ENCODE data around the gene AKAP8L. TPM values are rescaled to one million over a fixed set of nuclear protein-coding genes. Genes with fewer than 3 reads are reported as not detected.
A peak's percentile ranks its signal among the peaks of the same experiment; 100 is the strongest.

Gene AKAP8L
- total and polyA plus RNA-seq, 2 of the 8 experiments (the other 6 are each of a cell fraction or from before 2014, with no cell fraction given): 75.1 to 138 TPM

DNA sequence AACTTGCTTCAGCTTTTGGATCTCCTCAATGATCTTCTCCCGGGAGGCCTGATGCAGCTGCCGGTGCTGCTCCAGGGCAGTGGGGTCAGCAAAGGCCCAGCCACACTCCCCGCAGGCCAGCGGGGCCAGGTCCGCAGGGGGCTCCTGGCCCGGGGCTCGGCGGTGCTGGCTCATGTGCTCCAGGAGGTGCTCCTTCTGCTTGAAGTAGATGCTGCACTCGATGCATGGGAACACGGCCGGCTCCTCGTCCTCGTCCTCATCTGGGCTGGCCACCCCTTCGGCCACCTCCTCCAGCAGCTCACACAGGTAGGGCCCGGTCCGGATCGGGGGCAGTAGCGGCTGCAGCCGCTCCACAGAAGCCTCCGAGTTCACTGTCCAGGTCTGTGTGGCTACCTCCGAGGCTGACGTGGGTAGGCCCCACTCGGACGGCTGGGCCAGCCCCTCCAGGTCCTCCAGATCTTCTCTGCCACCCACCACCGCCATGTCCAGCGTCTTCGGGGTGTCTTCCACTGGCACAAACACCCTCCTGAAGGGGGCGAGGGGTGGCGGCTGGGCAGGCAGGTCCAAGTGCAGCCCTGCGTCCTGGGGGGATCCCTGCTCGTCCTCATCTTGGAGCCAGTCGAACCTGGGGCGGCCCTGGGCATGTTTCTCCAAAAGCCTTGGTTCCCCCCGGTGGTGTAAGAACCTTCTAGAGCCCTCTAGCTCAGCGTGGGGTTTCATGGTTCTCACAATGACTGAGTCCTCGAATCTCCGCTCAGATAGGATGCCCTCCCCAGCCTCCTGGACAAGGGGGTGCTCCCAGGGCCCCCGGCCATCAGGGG, 21.2 kb upstream of the AKAP8L start:
- H3K27me3 ChIP-seq (replicated peaks in 1 of 4; ENCODE audit: control insufficient read depth in 3 of 4, extremely low read depth in 1 of 4, insufficient read depth in 3 of 4, low read length in 3 of 4): no peaks in the 10 kb centered on the region
- H4K20me1 ChIP-seq (replicated peaks in 1 of 2; ENCODE audit: control insufficient read depth in 1 of 2, insufficient read depth in 2 of 2, low read length in 2 of 2): no peaks in the 10 kb centered on the region
- H2BK15ac ChIP-seq (ENCODE audit: low read length): no peak overlapping the region
- no peak for TF ChIP-seq SP4 (IDR thresholded peaks at IDR 0.05; ENCODE audit: low read length)
- TF ChIP-seq BRCA1 (IDR thresholded peaks at IDR 0.05; ENCODE audit: low read depth, low read length): no peak
- no peak overlapping the region for H3K14ac ChIP-seq (ENCODE audit: insufficient read length)
- CTCF ChIA-PET (ENCODE audit: partially characterized antibody): interaction anchor here (1.1 to 7.5 kb wide), 3 partner anchors 8 to 20 kb away, joined by 3 to 48 read pairs (median 8); partner anchors contain the start of gene AKAP8L
- no peak overlapping the region for H3K18ac ChIP-seq (ENCODE audit: extremely low read depth, low read length)
- DNase-seq (ENCODE audit: low read depth in 1 of 2, low spot score in 2 of 2) (no peak), FAIRE-seq (no peak)
- no peak overlapping the region for H3K4me3 ChIP-seq (ENCODE audit: extremely low read depth in 1 of 4, insufficient read depth in 2 of 4, low read depth in 3 of 4, low read length in 4 of 4)
- no peak overlapping the region for H3K9ac ChIP-seq (replicated peaks in 1 of 4; ENCODE audit: extremely low read depth in 1 of 4, low read depth in 3 of 4, low read length in 3 of 4)
- no peak overlapping the region for H2AK5ac ChIP-seq (ENCODE audit: low read depth, low read length)
- no peaks in the 10 kb centered on the region for H3K79me2 ChIP-seq (ENCODE audit: control insufficient read depth in 1 of 2, insufficient read depth in 2 of 2, low read length in 2 of 2)
- H3K56ac ChIP-seq (replicated peaks; ENCODE audit: insufficient read length, low read depth, low read length): no peak overlapping the region
- no peak overlapping the region for H3K4me2 ChIP-seq (ENCODE audit: insufficient read depth in 1 of 2, low read depth in 2 of 2, low read length in 2 of 2)
- H2BK20ac ChIP-seq (ENCODE audit: low read length): no peak overlapping the region
- no peaks in the 10 kb centered on the region; a peak in 1 of 7 replicates for H3K4me1 ChIP-seq (replicated peaks in 1 of 4; ENCODE audit: control insufficient read depth in 3 of 4, insufficient read depth in 4 of 4, low read length in 3 of 4)
- H3K23ac ChIP-seq (ENCODE audit: insufficient read length): no peak overlapping the region
- H3K23me2 ChIP-seq (ENCODE audit: low read depth, low read length): no peaks in the 10 kb centered on the region
- no peak overlapping the region for H4K91ac ChIP-seq (replicated peaks; ENCODE audit: insufficient read length, low read length)
- H3K79me1 ChIP-seq (ENCODE audit: low read depth, low read length): no peaks in the 10 kb centered on the region
- no peak overlapping the region for H3K4ac ChIP-seq (replicated peaks; ENCODE audit: insufficient read length, low read depth, low read length)
- H2BK12ac ChIP-seq (ENCODE audit: low read depth, low read length): no peak overlapping the region
- H3K27ac ChIP-seq (ENCODE audit: low read depth, low read length): no peak overlapping the region
- POLR2A ChIA-PET (ENCODE audit: partially characterized antibody): interaction anchor here (2.6 kb wide), 1 partner anchor 20 kb away, joined by 8 read pairs; the partner anchor contains the start of gene AKAP8L
- H2BK5ac ChIP-seq (ENCODE audit: low read depth, low read length): no peak overlapping the region
- no peaks in the 10 kb centered on the region for H3K36me3 ChIP-seq (ENCODE audit: control insufficient read depth in 2 of 4, insufficient read depth in 4 of 4, low read length in 3 of 4)
- no peak overlapping the region for H4K5ac ChIP-seq (ENCODE audit: insufficient read length, low read depth, low read length)
- WGBS, 2 experiments (ENCODE audit: extremely low coverage in 1 of 2, insufficient coverage in 1 of 2, insufficient read length in 1 of 2, insufficient replicate concordance in 2 of 2, low coverage in 1 of 2, low lambda C conversion rate in 2 of 2, missing lambda C conversion rate in 1 of 2): 87% methylated on average over 14 of the region's 38 CpGs; no CpG with 5 or more reads in 1 of the 2 experiments
- H2AFZ ChIP-seq (ENCODE audit: low read length): no peak overlapping the region
- H3K9me3 ChIP-seq (ENCODE audit: insufficient read depth in 2 of 2, low read depth in 1 of 2, low read length in 1 of 2): no peaks in the 10 kb centered on the region
- no peak overlapping the region for H2BK120ac ChIP-seq (replicated peaks; ENCODE audit: low read depth, low read length)
- peak overlapping the region; percentile 25; the same call in 1 of the 2 replicates for H4K8ac ChIP-seq (ENCODE audit: extremely low read depth, insufficient read depth, low read length)

Measured in H1 (cell line).